GM18873 (cell line): Measurements from ENCODE around the gene TAF3.

Source experiments
- ATAC-seq: cut with Tn5 transposase; IDR thresholded peaks from one replicate; pipeline ENCODE4 v1.9.1; 2021; ENCODE audit warnings: mild to moderate bottlenecking, moderate library complexity, moderate number of reproducible peaks; ENCODE audit not compliant: unreplicated experiment, low FRiP score

TAF3 gene

DNA sequence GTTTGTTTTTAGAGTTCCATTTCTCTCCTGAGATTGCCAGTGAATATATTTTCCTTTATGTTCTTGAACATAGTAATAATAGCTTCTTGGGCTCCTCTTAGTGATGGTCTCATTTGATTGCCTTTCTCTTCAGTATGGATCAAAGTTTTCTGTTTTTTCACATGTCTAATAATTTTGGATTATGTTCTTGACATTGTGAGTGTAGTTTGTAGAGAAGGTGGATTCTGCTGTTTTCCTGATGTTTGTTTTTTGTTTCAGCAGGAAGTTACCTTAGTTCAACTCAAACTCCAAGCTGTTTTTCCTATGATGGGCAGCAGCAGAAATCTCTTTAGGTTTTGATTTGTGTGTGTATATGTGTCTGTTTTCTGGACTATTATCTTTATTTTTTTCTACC lies 43.8 kb downstream of the TAF3 start:
- no peak for ATAC-seq

DNA sequence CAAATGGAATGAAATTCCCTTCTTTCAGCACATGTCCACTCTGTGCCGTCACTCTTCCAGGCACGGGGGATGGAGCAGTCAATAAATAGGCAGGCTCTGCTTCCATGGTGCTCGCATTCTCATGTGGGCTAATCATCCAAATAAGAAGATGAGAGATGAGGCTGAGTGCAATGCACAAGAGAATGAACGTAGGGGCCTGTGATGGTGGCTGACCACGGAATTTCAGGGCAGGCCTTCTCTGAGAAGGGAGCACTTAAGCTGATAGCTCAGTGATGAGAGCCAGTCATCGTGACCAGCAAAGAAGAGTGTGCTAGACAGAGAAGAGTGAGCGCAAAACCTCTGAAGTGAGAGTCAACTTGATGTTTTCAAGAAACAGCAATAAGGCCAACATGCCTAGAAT lies 47.9 kb downstream of the TAF3 start:
- no peak for ATAC-seq

DNA sequence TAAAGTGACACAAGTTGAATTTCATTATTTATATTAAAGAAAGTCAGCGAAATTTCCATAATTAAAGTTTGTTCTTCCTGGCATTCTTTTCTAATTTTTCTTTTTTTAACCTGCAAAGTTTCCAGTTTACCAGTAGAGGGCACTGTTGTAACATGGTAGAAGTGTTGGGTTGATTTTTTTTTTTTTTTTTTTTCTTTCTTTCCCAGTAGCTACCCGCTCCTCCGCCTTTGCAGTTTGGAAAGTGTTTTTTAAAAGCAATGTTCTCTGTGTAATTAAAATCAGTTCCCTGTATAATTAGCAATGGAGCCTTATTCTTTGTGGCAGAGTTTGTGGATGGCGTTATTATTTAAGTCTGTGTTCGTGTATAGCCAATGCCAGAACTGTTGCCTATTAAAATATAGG lies 53.7 kb downstream of the TAF3 start:
- ATAC-seq: no peak

DNA sequence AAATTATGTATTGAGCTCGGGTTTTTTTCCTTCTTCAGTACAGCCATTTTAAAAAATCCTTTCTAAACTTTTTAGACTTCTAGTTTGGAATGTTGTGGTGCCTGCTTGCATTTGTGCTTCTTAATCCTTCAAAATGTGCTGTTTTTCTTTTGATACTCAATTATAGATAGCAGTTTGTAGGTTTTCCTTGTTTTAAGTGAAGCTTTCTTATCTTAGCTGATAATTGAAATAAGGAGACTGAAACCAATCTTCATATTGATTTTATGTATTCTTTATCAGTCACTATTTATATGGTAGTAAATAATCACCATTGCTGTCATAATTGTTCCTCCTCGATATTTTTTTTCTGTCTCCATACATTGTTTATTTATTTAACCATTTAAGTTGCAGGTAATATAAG lies 56.6 kb downstream of the TAF3 start:
- no peak for ATAC-seq

DNA sequence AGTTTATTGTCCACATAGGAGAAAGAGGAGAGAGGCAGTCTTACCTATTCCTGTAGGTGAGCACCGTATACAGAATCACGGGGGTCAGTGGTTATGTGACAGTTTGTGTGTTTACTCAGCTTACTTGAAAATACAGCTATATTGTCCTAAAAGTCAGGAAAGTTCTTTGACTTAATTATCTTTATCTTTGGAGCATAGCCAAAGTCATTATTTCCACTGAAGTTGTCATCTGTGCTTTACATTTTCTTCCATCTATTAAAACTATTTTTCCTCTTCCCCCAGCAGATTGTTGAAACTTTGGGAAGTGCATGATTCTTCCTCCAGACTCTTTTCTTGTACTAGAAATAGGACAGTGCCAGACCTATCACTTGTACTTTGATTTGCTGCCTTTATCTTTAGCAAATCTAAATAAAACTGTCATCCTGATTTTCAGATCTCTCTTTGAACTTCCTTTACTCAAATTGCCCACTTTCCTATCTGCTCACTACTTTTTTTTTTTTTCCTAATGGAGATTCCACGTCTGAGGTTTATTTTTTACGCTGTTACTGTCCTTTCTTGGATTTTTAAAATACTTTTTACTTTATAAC lies 58.3 kb downstream of the TAF3 start:
- no peak for ATAC-seq

DNA sequence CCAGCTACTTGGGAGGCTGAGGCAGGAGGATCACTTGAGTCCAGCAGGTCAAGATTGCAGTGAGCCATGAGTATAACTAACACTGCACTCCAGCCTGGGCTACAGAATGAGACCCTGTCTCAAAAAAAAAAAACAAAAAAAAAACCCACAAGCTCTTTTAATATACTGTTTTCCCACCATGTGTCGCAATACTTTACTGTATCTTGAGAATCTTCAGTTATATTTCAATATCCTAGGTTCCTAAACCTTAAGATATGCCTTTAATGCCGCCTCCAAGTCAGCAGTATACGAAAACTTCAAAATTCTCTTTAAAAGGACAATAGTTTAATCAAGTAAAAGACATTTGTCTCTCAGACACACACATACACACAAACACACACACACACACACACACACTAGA lies 62.8 kb downstream of the TAF3 start:
- no peak for ATAC-seq

DNA sequence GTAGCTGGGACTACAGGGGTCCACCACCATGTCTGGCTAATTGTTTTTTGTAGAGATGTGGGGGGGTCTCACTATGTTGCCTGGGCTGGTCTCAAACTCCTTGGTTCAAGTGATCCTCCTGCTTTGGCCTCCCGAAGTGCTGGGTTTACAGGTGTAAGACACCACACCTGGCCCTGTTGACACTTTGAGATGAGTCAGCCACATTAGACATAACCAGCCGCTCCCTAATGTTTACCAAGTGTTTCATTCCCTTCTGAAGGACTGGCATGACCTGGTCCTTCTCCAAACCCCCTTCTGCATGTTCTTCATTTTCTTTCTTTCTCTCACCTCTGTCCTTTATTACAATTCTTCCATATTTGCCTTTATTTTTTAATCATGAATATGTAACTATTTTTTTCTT lies 67.8 kb downstream of the TAF3 start:
- no peak for ATAC-seq

DNA sequence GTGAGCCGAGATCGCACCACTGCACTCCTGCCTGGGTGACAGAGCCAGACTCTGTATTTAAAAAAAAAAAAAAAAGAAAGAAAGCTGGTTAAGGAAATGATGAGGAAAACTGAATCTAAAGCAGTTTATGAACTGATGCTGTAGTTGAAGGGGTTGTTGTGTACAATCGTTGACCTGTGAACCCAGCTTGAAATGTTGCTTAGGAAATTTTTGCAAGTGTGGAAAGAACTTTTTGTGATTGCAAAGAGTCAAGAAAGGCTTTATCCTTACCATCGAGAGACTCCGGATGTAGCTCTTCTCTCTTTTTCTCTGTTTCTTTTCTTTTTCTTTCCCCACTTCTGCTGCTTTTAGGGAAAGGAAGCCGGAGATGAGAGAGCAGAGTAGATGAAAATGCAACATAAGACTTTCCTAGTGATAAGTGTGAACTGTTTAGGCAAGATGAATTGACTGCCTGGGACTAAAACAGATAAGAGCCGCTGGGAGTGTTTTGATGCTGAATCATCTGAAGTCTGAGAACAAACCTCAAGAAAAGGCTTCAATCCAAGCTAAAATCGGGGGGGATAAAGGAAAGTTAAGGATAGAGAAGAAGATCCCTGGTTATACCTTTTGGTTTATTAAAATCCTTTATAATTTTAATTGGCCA lies 69.0 kb downstream of the TAF3 start:
- no peak for ATAC-seq

DNA sequence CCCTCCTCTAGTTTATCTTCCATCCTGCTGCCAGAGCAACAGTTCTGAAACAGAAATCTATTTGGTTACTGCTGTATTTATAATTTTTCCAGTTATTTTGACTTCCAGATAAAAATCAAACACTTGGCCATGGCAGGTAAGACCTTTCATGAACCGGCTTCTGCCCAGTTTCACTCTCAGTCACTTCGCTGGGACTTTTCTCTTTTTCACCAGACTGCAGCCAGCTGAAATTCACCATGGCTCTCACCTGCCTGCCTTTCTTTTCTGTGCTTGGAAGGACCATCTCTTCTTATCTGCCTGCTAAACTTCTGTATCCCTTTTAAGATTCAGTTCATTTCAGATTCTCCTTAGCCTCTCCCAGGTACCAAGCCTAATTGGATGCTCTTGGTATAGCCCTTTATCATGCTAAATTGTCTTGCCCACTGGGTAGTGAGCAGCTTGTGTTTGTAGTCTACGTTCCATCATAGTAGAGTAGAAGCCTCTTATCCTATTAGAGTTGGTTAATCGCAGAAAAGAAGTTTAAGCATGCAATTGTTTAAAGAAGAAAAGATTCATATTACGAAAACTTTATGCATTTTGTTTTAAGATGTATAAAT lies 71.7 kb downstream of the TAF3 start:
- ATAC-seq: no peak

DNA sequence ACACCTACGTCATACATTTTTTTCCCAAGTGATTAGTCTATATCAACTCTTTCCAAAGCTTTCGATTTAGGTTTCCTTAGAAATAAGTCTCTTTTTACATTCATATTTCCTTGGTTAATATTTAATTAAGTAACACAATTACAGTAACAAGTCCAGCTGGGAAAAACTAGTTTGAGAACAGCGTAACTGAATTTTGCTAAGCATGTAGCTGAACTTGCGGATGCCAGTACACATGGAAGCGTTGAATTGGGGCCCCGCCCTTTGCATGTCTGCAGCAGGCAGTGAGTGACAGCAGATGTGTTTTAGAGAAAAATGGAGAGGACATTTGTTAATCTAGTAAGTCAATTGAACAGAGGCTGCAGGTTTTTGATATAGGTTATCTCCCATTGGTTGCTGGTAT lies 72.5 kb downstream of the TAF3 start:
- no peak for ATAC-seq

DNA sequence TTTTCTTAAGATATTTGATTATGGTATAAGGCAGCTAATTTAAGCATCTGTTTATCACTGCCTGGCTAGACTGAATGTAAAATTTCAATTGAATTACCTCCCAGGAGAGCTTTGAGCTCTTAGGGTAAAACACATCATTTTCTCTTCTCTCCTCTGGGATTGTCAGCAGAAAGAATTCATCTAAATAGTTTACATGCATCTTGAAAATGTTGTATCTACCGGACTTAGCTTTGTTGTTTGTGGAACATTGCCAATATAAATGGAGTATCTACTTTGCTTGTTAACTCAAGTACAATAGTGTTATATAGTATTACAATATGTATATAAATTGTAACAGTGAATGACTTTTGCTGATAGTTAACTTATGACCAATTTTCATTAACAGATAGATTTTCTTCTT lies 73.3 kb downstream of the TAF3 start:
- no peak for ATAC-seq

DNA sequence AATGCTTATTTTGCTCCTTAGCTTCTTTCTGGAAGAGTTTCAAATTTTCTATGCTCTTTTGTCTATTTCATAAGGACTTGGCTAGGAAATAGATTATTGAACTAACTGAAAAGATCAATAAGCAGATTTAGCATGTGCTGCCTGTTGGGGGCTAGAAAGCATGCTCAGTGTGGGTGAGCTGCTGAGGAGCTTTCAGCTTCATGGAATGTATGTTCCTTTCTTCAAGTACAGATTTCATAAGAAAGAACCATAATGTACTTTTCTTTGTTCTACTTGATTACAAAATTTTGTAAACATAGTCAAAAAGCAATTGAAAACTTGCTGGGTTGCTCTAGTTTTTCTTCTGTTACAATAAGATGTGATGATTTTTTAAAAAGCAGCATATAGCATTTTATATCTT lies 73.8 kb downstream of the TAF3 start:
- ATAC-seq: no peak

DNA sequence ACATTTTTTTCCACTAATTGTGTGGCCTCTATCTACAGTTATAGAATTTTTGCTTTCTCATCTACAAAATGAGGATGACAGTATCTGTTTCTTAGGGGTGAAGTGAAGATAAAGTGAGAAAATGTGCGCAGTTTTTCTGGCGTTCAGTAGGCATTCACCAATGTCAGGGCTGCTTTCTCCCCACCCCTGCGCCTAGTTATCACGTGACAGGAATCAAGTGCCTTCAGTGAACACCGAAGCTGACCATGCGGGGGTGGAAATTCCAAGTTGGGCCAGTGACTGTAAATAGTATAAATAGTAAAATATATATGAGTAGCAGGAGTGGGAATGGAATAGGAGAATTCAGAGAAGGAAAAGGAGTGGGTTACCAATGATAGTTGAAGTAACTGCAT lies 77.4 kb downstream of the TAF3 start:
- ATAC-seq: no peak

DNA sequence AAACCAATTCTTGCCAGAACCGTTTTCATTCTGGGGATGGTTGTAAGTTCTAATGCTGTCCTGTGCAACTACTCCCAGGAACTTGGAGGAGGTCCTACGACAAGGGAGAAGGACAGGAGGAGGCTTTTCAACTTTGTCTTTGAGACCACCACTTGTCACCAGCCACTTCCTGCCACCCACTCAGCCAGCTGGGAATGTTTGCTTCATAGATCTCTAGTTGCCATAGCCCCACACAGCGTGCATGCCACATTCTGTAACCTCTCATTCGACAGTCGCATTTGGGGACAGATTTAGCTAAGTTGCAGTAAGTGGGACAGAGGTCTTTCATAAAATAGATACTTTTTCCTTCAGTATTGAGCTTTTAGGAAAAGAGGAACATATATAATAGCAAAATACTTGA lies 78.0 kb downstream of the TAF3 start:
- ATAC-seq: no peak

DNA sequence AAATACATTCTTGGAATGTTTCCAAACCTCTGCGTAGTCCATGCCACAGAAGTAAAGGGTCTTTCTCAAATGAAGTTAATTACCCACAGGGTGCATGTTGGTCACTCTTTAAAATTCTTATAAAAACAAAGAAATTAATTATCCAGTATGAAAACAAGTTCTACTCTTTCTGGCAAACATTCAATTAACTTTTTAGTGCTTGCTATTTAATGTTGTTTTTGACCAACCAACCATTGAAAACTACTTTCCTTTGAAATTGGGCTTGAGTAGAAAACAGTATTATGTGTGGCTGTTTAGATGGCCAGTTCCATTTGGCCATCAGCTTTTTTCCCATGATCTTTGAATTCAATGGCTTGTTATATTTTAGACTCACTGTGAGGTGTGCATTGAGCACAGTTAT lies 83.0 kb downstream of the TAF3 start:
- no peak for ATAC-seq

DNA sequence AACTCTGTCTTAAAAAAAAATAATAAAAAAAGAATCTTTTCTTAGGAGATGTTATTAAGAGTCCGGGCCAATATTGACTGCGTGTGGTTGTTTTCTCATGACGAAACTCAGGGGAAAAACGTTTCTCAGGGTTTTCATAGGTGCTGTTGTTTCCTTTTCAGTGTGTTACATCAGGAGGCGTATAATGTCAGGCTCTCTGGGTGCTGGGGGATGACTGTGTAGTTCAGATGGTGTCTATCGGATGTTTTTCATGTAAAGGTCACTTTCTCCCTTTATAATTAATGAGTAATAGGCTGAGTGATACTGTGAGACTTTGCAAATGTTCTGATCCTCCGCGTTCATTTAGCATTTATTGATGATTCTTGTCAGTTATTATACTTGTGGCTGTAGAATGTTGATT lies 84.1 kb downstream of the TAF3 start:
- ATAC-seq: no peak

DNA sequence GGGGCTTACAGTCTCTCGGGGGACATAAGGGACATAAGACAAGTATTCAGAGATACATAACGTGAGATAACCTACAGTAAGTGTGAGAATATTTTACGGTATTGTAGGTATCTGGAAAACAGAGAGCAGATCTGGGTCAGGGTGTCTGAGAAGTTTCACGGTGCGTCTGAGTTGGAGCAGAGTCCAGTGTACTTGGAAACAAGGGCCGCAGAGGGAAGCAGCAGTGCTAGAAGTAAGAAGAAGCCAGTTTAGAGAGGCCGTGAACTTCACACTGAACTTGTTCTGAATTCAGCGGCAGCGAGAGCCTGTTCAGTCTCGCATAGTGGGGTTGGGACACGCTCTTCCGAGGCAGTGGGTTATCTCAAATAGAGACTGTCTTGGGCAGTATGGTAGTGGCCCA lies 85.5 kb downstream of the TAF3 start:
- no peak for ATAC-seq

DNA sequence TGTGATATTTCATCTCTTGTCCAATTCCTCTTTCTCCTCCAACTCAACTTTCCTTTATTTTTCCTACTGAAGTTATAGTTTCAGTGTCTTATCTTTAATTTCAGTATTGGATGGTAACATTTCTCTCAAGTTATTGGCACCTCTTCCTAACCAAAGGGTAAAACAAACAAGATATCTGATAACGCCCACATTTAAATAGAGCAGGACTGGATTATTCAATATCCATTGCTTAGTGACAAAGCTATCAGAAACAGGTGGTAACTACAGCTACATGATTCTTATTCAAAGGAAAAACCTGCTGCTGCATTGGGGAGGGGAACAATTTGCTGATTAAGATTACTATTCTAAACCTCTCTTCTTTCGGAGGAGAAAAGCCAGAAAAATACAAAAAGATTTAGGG lies 87.8 kb downstream of the TAF3 start:
- no peak for ATAC-seq

DNA sequence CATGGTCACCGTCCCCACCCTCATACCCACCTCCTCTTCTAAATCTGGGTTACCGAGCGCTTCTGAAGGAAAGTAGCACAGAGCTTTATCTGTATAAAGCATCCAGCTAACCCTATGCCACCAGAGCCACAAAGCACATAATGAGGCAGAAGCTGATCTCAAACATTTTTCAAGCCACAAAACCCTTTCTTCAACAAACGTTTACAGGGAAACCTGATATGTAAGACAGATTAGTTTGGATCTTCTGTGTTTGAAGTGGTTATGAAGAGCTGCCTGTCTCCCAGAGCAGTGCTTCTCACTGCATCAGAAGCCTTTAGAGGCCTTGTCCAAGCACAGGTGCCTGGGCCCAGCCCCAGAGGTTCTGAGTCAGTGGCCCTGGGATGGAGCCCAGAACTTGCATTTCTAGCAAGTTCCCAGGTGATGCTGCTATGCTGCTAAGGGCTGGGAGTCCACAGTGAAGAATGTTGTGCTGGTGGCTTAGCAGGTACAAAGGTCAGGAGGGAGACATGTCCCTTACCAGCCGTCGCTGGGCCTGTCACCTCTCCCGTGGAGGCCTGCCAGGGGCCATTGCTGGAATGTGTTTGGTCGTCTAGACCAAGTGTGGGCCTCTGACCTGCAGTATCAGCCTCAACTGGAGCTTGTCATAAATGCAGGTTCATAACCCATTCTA lies 90.4 kb downstream of the TAF3 start:
- no peak for ATAC-seq

DNA sequence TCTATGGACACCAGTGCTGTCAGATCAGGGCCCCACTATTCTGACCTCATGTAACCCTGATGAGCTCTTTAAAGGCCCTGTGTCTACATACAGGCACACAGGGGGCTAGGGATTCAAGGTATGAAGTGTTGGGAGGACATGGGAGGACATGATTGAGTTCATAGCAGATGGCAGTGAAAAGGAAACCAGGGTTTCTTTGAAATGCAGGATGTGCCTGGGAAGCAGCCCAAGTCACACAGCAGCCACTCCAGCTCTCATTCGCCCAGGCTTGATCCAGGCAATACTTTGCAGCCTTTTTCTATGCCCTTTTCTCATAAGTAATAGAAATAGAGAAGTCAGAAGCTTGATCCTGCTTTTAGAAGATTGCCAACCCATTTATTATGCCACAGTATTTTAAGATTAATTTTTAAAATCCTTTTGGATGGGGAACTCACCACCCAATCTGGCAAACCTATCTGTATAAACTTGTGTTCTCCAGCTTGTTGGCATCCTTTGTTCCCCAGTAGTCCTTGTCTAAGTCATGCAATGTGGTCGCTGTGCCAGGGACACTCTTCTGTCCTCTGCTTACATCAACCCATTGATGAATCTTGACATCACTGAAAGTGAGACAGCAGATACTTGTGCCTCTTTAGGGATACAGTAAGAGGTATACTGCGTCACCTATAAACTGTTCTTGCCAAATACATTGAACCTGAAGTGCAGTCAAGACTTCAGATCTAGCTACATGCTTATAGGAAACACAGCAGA lies 95.0 kb downstream of the TAF3 start:
- ATAC-seq: no peak

DNA sequence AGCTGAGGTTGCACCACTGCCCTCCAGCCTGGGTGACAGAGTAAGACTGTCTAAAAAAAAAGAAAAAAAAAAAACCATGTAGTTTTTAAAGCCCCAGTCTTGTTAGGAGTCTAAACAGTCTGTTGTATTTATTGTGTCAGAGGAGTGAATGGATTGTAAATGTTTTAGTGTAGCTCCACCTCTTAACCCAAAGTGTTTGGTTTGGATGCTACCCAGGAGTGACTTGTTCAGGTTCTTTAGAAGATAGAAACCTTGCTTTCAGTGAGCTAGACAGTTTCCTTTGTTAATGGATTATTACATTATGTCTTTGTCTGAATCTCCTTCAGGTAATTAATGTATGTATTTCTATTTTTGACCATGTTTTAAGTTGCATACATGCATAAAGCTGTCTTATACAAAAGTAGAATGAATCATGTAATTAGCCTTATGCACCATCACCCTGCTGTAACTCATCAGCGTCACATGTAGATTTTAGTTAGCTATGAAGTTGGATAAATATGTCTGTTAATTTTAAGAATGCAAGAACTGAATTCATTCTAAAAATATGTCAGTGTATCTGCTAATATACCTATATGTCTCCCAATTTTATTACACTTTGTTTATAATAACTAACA lies 97.7 kb downstream of the TAF3 start:
- ATAC-seq: no peak
